Neuronal stem cell (in vitro differentiated cells): ENCODE results near the gene AP3M1.
"Not testable (repeated sequence)": the region's sequence is repeated elsewhere in the genome, so short reads cannot be mapped to it uniquely, and the experiment has no call there.

ENCODE experiments used
- DNase-seq: peaks from one replicate; pipeline ENCODE4 v3.0.0-alpha.2; 2013; ENCODE audit warnings: low spot score
- H2AFZ ChIP-seq: one replicate; pipeline ENCODE4 v1.6.1; 2013; ENCODE audit warnings: mild to moderate bottlenecking, low read length, inconsistent platforms
- H2AK5ac ChIP-seq: 2 replicates; pipeline ENCODE4 v1.6.1; 2013; ENCODE audit warnings: low read depth, mild to moderate bottlenecking, inconsistent platforms, low read length, moderate library complexity, mixed read lengths
- H2BK120ac ChIP-seq: 2 replicates; pipeline ENCODE4 v1.6.1; 2013; ENCODE audit warnings: low read depth, mild to moderate bottlenecking, inconsistent platforms, low read length, moderate library complexity, mixed read lengths
- H2BK12ac ChIP-seq: one replicate; pipeline ENCODE4 v1.6.1; 2013; ENCODE audit warnings: low read length, inconsistent platforms
- H2BK15ac ChIP-seq: 2 replicates; pipeline ENCODE4 v1.6.1; 2013; ENCODE audit warnings: mild to moderate bottlenecking, low read length, inconsistent platforms, mixed read lengths
- H2BK5ac ChIP-seq: one replicate; pipeline ENCODE4 v1.6.1; 2013; ENCODE audit warnings: inconsistent platforms, mild to moderate bottlenecking, low read length, moderate library complexity
- H3K14ac ChIP-seq: one replicate; pipeline ENCODE4 v1.6.1; 2013; ENCODE audit warnings: low read length, inconsistent platforms
- H3K18ac ChIP-seq: 2 replicates; pipeline ENCODE4 v1.6.1; 2013; ENCODE audit warnings: low read length, inconsistent platforms
- H3K23ac ChIP-seq: 2 replicates; pipeline ENCODE4 v1.6.1; 2013; ENCODE audit warnings: low read depth, mild to moderate bottlenecking, mixed read lengths, low read length, inconsistent platforms; ENCODE audit not compliant: poor library complexity
- H3K27ac ChIP-seq: replicated peaks from 3 replicates; pipeline ENCODE4 v1.5.1; 2013; ENCODE audit warnings: low read length, inconsistent platforms
- H3K27me3 ChIP-seq, 3 experiments: 2 replicates each; pipeline ENCODE4 v1.6.1; 2013; ENCODE audit warnings: low read length in 3 of 3, mild to moderate bottlenecking in 2 of 3, inconsistent platforms in 1 of 3, low read depth in 1 of 3, mixed read lengths in 1 of 3, moderate library complexity in 1 of 3; ENCODE audit not compliant: control insufficient read depth in 3 of 3, insufficient read depth in 3 of 3
- H3K36me3 ChIP-seq, 2 donors: replicated peaks in 1 of 2; 2 replicates each; pipeline ENCODE4 v1.6.1; 2013; ENCODE audit warnings: low read length in 2 of 2; ENCODE audit not compliant: control insufficient read depth in 2 of 2, insufficient read depth in 2 of 2
- H3K4ac ChIP-seq: 2 replicates; pipeline ENCODE4 v1.6.1; 2013; ENCODE audit warnings: inconsistent platforms, mild to moderate bottlenecking, low read length, moderate library complexity
- H3K4me1 ChIP-seq, 2 donors: 1 replicate in 1 of 2; 2 replicates in 1 of 2; pipeline ENCODE4 v1.6.1; 2013; ENCODE audit warnings: low read length in 2 of 2, low read depth in 1 of 2; ENCODE audit not compliant: control insufficient read depth in 2 of 2, insufficient read depth in 1 of 2
- H3K4me2 ChIP-seq: one replicate; pipeline ENCODE4 v1.6.1; 2013; ENCODE audit warnings: mild to moderate bottlenecking, low read length, inconsistent platforms; ENCODE audit not compliant: insufficient read depth, poor library complexity, severe bottlenecking
- H3K4me3 ChIP-seq, 2 donors: 2 replicates each; pipeline ENCODE4 v1.5.1; 2013; ENCODE audit warnings: low read length in 2 of 2, mild to moderate bottlenecking in 2 of 2, inconsistent platforms in 1 of 2, moderate library complexity in 1 of 2
- H3K79me1 ChIP-seq: one replicate; pipeline ENCODE4 v1.6.1; 2013; ENCODE audit warnings: low read depth, mild to moderate bottlenecking, inconsistent platforms, low read length, moderate library complexity
- H3K9ac ChIP-seq: one replicate; pipeline ENCODE4 v1.6.1; 2013; ENCODE audit warnings: mild to moderate bottlenecking, low read depth, low read length, inconsistent platforms; ENCODE audit not compliant: poor library complexity
- H3K9me3 ChIP-seq, 2 donors: replicated peaks in 1 of 2; 2 replicates each; pipeline versions ENCODE3 to v1.6.1; 2013; ENCODE audit warnings: low read length in 2 of 2, mild to moderate bottlenecking in 2 of 2, inconsistent platforms in 1 of 2, low read depth in 1 of 2, mixed read lengths in 1 of 2, moderate library complexity in 1 of 2; ENCODE audit not compliant: control insufficient read depth in 2 of 2, insufficient read depth in 1 of 2
- H4K8ac ChIP-seq: one replicate; pipeline ENCODE4 v1.6.1; 2013; ENCODE audit warnings: low read depth, mild to moderate bottlenecking, inconsistent platforms, low read length, moderate library complexity
- H4K91ac ChIP-seq: one replicate; pipeline ENCODE4 v1.6.1; 2013; ENCODE audit warnings: low read length, low read depth, mild to moderate bottlenecking, inconsistent platforms; ENCODE audit not compliant: poor library complexity
- WGBS, 2 donors: extraction: QIAGEN DNeasy Blood & Tissue Kit; methylation state at CpG; one replicate each; pipeline ENCODE4 v1.1.7; 2013; ENCODE audit warnings: missing lambda C conversion rate in 2 of 2, mixed read lengths in 1 of 2; ENCODE audit not compliant: insufficient read length in 2 of 2, insufficient replicate concordance in 1 of 2; ENCODE audit errors: extremely low coverage in 2 of 2; 5-methylcytosine and 5-hydroxymethylcytosine counted together

The AP3M1 gene

DNA sequence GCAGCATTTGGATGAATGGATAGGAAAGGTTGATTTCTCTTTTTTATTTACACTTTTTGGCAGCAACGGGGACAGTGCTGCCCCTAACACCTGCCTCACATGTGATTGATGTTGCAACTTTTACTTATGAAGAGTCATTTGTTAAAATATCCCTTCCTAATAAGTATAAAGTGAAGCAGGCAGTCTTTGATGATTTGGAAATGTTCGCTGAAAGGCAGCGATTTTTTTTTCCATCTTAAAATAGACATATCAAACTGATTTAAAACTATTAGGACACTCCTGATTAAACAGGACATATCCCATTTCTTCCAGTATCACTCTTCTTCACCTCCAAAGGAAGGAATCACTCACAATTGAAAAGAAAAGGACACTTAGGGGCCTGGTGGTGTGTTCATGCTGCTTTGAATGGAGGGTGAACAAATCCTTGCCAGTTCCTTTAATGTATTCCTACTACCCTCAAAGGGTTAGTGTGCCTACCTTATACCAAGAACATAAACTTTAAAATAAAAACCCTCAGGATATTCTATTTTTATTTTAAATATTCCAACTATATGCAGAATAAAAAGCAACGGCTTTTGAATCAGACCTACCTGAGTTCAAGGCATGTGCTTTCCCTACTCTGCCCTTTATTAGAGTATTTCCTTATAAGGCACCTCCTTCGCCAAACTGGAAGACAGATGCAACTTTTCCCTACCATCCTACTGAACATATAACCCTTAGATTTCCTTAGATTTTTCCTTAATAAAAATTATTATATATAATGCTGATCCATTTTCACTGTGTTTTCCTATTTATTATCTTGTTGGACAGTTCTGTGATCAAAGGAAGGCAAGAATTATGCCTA is 1.5 kb upstream of the AP3M1 start:
- Histone ChIP-seq H4K8ac (no peak overlapping the region), H3K79me1 (peaks cover 5% of the 10 kb centered on the region), H3K18ac (peak overlapping the region; percentile 96), H2BK5ac (peak overlapping the region; percentile 94), H3K4ac (no peak overlapping the region), H3K27ac (peak overlapping the region; percentile 92), H2BK15ac (no peak overlapping the region), H3K36me3 (peaks cover 0 to 9% of the 10 kb centered on the region in 2 donors), H3K23ac (no peak overlapping the region), H2BK12ac (no peak overlapping the region), H3K9ac (peak overlapping the region; percentile 9), H3K14ac (no peak overlapping the region), H3K27me3 (no peaks in the 10 kb centered on the region), H4K91ac (no peak overlapping the region), H3K9me3 (no peaks in the 10 kb centered on the region), H2AK5ac (no peak overlapping the region), H2BK120ac (no peak overlapping the region), H3K4me1 (peaks cover 0 to 7% of the 10 kb centered on the region in 2 donors), H3K4me2 (peak overlapping the region; percentile 69), H3K4me3 (peak overlapping the region; percentile 69 to 89), H2AFZ (peak overlapping the region; percentile 91)
- DNase-seq = no peak
- WGBS, 2 donors = no CpG with 5 or more reads among the region's 5 CpGs

DNA sequence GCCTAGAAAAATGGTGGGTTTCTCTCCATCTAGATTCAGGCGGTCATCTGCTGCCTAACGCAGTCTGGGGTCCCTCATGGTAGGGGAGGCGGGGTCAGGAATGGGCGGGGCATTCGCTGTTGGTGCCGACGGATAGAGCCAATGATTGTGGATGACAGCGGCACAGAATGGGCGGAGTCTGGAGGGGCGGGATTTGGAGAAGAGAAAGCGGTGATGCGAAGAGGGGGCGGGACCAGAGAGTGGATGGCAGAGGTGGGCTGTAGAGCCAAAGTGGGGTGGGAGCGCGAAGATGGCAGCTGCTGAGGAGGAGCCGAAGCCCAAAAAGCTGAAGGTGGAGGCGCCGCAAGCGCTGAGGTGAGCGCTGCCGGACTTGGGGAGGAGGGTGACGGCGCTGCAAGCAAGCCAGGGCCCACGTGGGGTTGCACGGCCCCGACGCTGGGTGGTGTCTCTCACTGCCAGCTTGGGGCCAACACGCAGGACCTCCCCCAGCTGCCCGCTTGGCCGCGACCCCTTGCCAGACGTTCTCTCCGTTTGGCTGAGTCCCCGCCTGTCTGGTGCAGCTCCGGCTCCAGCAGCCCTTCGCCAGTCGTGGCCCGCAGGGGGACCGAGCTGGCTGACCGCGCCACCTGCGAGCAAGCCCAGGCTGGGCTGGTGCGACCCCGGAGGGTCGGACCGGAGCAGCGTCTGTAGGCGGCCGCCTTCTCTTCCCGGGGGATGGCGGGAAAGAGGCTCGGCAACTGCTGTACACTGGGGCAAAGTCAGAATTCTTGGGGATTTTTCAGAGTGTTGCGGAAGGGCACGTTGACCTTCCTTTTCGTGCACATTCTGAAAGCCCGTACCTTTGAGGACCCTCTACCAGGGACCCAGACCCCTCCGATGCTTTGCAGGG is 606 bp upstream of the AP3M1 start, which contains the start of gene ADK:
ADK (plus strand) TSS at position 232 of the 889 bp plus-strand sequence; CDS start at position 290, 58 bp downstream.
- peak within 1 kb of the TSS; percentile 98 for H3K23ac ChIP-seq
- peak within 1 kb of the TSS; percentile 43 for H4K91ac ChIP-seq
- no peaks in the 10 kb centered on the region for H3K27me3 ChIP-seq
- no CpG with 5 or more reads among the region's 57 CpGs for WGBS, 2 donors
- H3K14ac ChIP-seq = peak within 1 kb of the TSS; percentile 99
- H3K36me3 ChIP-seq = peaks cover 0 to 18% of the 10 kb centered on the region in 2 donors
- peaks cover 5% of the 10 kb centered on the region for H3K79me1 ChIP-seq
- DNase-seq = peak; percentile 99
- peak within 1 kb of the TSS; percentile 91 for H2AFZ ChIP-seq
- H3K27ac ChIP-seq = peak within 1 kb of the TSS; percentile 92
- H3K4ac ChIP-seq = no peak within 1 kb of the TSS
- H3K4me2 ChIP-seq = peak within 1 kb of the TSS; percentile 69
- H3K9me3 ChIP-seq = no peaks in the 10 kb centered on the region
- peak within 1 kb of the TSS; percentile 34 for H2BK12ac ChIP-seq
- peak within 1 kb of the TSS; percentile 69 to 91 for H3K4me3 ChIP-seq
- peak within 1 kb of the TSS; percentile 71 for H2BK15ac ChIP-seq
- H4K8ac ChIP-seq = no peak within 1 kb of the TSS
- peak within 1 kb of the TSS; percentile 14 for H2AK5ac ChIP-seq
- peak within 1 kb of the TSS; percentile 96 for H3K18ac ChIP-seq
- peak within 1 kb of the TSS; percentile 94 for H2BK5ac ChIP-seq
- H2BK120ac ChIP-seq = no peak within 1 kb of the TSS
- H3K9ac ChIP-seq = peak within 1 kb of the TSS; percentile 96
- H3K4me1 ChIP-seq = peaks cover 0 to 7% of the 10 kb centered on the region in 2 donors

DNA sequence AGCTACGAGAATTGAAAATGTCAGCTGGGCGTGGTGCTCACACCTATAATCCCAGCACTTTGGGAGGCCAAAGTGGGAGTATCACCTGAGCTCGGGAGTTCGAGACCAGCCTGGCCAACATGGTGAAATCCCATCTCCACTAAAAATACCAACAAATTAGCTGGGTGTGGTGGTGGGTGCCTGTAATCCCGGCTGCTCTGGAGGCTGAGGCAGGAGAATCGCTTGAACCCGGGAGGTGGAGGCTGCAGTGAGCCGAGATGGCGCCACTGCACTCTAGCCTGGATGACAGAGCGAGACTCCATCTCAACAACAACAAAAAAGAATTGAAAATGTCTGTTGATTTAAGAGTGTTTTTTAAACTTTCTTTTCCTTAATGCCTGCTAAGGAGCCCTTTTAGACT is 3.6 kb downstream of the AP3M1 start:
- not testable (repeated sequence) for H3K9ac ChIP-seq, H2AK5ac ChIP-seq, H2BK120ac ChIP-seq, H4K8ac ChIP-seq, H3K27me3 ChIP-seq, H3K4me2 ChIP-seq, H3K18ac ChIP-seq, H2BK12ac ChIP-seq, H4K91ac ChIP-seq, DNase-seq, H2AFZ ChIP-seq, H2BK5ac ChIP-seq, H3K23ac ChIP-seq, H2BK15ac ChIP-seq, H3K4me1 ChIP-seq, H3K4ac ChIP-seq, H3K79me1 ChIP-seq, H3K4me3 ChIP-seq, H3K9me3 ChIP-seq, H3K27ac ChIP-seq, H3K14ac ChIP-seq
- peaks cover 0 to 34% of the 10 kb centered on the region in 2 donors for H3K36me3 ChIP-seq
- WGBS, 2 donors = no CpG with 5 or more reads among the region's 10 CpGs
